ENCODE measurements around the gene SBF1.

The SBF1 gene

DNA sequence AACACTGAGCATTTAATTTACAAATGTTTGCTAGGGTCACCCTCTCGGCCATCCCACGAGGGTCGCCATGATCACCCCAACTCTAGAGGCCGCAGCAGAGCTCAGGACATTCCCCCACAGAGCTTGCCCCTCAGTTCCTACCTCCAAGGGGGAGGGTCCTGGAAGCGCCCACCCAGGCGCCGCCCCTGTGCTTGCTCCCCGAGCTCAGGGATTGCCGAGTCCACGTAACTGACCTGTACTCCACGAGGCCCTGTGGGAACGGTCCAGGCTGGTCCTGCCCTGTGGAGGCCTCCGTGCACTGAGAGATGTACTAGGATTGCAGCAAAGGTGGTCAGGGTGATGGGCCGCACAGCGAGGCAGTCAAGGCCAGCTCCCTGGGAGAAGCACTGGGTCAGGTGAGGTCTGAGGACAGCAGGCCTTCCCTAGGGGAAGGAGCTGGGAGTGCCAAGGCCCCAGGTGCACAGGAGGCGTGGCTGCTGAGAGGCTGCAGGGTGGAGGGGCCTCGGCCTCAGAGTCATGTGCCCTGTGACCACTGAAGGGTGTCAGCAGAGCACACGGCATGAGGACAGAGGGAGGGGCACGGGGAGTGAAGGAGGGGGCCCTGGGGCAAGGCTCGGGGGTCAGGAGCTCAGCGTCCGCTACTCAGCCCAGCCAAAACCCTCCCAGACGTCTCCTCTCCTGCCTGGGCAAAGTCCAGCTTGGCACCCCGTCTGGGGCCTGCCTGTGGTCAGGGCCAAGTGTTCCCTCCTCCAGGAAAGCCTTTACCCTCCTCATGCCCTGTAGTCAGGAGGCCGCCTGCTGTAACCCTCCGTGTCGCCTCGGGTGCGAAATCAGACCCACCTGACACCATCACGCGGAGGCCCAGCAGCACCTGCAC is 9.4 kb upstream of the SBF1 start:
- DNase-seq (ENCODE audit: low read depth), result no peak

DNA sequence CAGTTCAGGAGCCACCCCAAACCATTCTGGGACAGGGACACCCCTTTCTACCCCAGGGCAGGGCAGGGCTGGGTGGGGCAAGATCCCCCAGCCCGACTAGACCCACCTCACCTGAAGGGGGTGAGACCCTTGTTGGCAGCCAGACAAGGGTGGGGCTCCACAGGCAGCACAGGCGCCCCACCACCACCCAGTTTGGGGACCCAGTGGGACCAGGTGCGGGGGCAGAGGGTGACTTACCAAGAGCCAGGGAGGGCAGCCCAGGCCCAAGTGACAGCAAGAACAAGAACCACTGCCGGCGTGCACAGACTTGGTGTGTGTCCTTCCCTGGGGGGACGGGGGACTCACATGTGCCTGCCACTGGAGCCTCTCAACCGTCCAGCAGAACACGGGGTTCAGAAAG is 8.7 kb upstream of the SBF1 start:
- DNase-seq (ENCODE audit: low read depth), result no peak

DNA sequence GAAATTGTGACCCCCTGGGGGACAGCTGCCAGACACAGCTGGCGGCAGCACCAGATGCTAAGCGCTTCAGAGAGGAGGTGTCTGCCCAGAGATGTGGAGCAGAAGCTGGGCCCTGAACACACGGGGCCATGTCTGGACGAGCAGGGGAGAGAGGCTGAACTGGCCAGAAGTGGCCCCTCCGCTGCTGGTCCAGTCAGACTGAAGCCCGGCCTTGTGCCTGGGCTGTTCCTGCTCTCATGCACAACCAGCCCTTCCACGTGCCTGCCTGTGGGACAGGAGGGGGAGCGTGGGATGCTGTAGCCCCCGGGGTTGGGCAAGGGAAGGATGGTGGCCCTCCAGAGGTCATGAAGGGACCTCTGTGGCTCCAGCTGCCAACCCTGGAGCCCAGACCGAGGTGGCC is 8.3 kb upstream of the SBF1 start:
- DNase-seq (ENCODE audit: low read depth), result no peak

DNA sequence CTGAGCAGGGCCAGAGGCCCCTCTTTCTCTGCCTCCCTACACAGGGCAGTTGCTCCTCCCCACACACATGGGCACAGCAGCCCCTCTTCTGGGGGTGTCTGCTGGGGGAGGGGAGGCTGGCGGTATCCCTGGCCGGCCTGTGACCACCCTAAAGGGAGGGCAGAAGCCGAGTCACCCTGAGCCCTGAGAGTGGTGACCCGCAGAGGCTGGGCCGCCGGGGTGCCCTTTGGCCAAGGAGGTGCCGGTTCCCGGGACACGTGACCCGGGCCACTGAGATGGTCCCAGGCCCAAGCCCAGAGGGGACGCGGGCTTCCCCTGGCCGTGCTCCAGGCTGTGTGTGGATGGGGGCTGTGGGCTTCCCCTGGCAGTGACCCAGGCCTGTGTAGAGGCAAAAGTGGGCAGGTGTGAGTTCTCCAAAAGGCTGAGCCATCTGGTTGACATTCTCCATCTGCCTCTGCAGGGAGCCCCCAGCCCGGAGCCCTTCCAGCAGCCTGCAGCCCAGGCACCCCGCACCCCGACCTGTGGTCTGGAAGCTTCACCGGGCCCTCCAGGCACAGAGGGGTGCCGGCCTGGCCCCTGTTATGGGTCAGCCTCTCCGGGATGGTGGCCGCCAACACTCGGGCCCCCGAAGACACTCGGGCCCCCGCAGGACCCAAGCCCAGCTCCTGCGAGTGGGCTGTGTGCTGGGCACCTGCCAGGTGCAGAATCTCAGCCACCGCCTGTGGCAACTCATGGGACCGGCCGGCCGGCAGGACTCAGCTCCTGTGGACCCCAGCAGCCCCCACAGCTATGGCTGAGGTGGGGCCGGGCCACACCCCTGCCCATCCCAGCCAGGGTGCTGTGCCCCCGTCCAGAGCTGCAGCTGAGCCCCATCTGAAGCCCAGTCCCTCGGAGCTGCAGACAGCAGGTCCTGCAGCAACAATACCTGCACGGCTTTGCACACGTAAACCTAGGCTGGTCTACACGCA is 7.6 kb upstream of the SBF1 start:
- DNase-seq (ENCODE audit: low read depth), result no peak

DNA sequence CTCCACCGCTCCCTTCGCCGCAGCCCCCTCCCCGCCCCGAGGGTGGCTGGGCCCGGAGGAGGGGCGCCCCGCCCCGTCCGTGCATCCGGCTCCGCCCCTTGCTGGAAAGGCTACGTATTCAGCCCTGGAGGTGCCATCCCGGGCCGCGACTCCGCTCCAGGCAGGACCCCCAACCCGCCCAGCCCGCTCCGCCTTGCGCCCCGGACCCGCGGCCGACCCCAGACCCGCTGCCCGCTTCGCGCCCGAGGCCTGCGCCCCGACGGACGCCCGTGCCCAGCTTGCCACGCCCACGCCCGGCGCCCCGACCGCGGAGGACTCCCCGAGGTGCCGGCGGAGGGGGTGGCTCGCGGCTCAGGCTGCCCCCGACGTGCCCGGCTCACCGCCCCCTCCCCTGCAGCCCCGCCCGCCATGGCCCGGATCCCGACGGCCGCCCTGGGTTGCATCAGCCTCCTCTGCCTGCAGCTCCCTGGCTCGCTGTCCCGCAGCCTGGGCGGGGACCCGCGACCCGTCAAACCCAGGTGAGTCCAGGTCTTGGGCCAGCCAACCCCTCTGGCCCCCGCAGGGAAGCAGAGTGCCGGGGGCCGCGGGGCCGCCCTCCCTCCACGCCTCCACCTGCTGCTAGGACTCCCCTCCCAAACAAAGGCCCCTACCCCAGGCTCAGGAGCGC is 6.7 kb upstream of the SBF1 start, which contains the start of gene ADM2:
Gene ADM2 (plus strand): TSS at position 104 of the 667 bp plus-strand sequence. CDS start 305 bp downstream, at position 409.
- peak; percentile 41 for DNase-seq (ENCODE audit: low read depth)

DNA sequence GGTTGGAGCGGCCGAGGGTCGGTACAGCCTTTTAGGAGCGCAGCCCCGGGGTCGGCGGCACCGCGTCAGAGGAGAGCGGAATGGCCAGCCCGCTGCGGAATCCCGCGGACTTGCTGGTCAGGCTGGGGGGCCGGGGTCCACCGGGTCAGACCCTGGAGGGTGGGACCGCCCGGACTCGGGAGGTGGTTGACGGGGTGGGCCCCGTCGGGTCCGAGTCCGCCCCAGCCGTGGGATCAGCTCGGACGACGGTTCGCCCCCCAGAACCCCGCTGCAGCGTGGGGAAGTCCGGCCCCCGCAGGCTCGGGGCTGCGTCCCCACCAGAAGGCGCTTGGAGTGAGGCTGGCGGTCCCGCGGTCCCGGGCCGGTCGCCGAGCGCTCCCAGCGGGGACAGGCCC is 6.2 kb upstream of the SBF1 start:
- no peak for DNase-seq (ENCODE audit: low read depth)

DNA sequence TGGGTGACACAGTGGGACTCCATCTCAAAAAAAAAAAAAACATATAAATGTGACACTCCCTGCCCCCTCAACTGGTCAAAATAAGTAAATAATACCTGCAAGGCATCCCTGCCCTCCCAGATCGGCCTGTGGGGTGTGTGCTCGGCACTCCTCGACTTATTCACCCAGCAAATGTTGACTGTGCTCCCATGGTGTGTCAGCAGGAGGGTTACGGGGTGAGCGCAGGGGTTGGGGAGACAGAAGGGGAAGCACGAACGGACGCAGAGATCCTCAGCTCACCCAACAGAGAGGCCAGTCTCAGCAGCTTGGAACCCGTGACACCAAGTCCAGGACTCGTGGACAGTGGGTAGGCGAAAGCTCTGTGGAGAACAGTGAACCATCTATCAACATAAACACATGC is 4.9 kb upstream of the SBF1 start:
- no peak for DNase-seq (ENCODE audit: low read depth)

DNA sequence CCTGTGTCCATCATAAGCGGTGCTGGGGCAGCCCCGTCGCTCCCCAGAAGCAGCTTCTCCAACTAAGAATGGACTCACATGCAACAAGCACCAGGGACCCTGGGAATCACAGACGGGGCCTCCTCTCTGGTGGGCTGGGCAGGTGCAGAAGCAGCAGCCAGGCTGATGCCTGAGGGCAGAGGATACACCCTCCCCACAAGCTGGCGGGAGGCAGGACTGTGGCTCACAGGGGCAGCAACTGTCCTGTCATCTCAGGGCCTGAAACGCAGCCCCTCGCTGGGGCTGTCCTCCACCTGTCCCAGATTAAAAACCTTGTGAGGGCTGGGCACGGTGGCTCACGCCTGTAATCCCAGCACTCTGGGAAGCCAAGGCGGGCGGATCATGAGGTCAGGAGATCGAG is 3.1 kb upstream of the SBF1 start:
- no peak for DNase-seq (ENCODE audit: low read depth)

DNA sequence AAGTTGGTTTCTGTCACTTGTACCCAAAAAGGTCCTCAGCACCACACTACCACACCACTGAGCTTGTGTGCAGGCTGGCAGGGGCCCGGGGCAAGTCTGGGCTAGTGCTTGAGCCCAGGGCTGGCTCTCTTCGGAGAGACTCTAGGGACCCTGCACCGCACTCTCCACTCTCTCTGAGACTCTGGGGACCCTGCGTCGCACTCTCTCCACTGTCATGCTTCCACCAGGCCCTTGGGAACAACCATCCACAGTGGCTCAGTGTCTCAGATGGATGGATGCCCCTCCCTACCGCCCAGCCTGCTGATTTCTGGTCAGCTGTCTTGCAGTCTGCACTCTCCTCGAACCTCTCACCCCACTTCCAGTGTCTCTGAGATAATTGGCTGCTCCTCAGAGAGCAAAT is 2.0 kb upstream of the SBF1 start:
- DNase-seq (ENCODE audit: low read depth), result no peak

DNA sequence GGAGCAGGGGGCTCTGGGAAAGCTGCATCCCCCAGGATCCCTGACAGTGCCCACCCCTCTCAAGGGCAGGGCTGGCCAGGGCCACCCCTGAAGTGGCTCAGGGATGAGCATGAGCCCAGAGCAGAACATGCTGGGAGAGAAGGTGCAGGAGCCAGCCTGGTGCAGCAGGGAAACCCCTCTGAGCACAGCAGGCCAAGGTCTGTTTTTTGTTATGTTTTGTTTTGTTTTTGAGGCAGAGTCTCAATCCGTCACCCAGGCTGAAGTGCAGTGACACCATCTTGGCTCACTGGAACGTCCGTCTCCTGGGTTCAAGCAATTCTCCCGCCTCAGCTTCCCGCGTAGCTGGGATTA is 792 bp upstream of the SBF1 start:
- DNase-seq (ENCODE audit: low read depth), result no peak

DNA sequence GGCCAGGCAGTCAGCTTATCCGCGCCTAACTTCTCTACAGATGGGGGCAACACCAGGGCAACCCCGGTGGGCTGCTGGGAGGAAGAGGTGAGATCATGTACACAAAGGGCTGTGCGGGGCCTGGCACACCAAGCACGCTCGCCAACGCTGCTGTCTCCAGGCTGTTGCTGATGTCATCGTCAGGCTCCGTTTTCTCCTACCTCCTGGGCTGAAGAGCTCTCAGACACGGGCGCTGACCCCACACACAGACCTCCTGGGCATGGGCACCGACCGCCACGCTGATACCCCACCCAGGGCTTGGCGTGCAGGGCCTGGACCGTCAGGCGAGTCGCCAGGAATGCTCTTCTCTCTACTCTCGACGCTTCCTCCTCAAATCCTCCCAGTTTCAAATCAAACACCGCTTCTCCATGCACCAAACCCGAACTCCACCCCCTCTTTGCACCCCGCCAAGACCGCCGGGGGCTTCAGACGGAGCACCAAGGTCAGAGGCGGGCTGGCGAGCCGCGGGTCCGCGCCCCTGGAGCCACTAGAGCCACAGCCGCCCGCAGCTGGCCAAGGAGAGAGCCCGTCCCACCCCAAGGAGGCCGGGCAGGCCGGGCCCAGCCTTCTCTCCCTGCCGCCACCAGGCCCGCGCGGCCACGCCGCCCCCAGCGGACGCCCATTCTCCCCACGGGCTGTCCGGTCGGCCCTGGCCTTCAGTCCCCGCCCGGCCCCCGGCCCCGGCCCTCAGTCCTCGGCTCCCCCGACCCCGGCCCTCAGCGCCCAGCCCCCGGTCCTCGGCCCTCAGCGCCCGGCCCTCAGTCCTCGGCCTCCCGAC is 772 bp downstream of the SBF1 start:
- no peak for DNase-seq (ENCODE audit: low read depth)

DNA sequence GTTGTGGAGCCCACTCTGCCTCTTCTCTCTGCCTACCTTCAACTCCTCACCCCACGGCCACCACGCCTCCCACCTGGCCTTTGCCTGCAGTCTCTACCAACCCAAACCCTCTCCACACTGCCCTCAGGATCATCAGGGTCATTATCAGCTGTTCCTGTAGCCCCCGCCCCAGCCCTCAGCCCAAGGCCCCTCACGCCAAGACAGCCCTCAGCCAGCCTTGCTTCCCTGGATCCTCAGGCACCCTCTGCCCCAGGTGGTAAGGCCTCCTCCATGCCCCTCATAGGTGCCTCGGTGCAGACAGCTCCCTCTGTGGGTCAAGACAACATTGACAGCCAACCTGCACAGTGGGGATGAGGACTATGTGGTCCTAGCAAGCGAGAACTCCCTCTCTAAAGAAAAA is 1.7 kb downstream of the SBF1 start:
- DNase-seq (ENCODE audit: low read depth), result no peak

DNA sequence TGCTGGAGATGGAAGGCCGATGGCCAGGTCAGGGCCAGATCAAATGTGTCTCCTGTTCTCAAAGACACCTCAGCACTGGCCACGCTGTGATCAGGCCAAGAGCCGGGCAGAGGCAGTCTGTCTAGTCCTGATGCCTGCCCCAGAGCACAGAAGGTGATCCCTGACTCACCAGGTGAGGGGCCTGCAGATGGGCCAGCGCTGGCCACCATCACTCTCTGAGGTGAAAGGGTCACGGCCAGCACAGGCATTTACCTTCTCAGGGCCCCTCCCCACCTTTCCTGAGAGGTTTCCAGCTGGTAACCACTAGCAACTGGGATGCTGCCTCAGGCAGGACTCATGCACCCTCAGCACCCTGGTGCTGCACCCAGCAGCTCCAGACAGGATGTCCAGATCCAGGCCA is 2.9 kb downstream of the SBF1 start:
- no peak for DNase-seq (ENCODE audit: low read depth)

DNA sequence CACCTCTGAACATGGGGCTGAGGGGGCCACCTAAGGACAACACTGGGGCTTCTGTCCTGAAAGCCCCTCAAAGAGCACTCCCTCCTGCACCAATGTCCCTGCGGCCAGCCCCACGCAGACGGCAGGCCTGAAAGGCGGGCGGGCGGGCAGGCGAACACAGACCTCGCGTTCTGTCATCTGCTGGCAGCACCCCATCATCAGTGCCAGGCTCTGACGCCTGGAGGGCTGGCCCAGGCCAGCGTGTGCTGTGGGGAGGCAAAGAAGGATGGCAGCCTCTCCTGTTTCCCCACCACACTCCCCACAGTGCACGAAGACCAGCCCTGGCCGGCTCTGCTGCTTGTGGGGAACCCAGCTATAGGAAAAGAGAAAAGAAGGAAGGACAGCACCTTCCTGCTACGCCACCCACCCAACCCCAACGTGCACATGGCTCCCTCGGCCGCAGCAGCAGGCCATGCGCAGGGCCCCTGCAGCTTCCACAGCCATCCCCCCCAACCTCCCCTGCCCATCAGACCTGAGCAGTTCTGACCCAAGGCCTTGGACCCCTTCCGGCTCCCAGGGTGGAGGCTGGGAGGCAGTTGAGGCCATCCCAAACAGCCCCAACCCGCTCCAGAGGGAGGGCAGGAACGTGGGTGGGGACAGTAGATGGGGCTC is 3.5 kb downstream of the SBF1 start:
- DNase-seq (ENCODE audit: low read depth), result no peak

DNA sequence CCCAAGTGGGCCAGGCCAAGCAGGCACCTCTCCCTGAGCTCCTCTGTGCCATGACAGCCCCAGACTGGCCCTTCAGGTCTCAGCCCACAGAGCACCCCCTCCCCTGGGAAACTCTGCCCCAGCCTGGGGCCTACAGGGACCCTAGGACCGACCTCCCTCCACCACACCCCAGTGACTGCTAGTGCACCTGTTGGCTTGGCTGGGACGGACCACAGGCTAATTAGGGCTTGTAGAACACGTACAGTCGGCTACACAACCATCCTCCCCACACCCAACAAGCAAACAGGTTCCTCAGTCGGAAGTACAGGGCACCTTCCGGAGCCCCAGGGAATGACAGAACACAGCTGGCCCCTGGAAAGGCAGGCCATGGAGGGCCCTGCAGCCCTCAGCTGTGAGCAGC is 4.3 kb downstream of the SBF1 start:
- DNase-seq (ENCODE audit: low read depth), result no peak

DNA sequence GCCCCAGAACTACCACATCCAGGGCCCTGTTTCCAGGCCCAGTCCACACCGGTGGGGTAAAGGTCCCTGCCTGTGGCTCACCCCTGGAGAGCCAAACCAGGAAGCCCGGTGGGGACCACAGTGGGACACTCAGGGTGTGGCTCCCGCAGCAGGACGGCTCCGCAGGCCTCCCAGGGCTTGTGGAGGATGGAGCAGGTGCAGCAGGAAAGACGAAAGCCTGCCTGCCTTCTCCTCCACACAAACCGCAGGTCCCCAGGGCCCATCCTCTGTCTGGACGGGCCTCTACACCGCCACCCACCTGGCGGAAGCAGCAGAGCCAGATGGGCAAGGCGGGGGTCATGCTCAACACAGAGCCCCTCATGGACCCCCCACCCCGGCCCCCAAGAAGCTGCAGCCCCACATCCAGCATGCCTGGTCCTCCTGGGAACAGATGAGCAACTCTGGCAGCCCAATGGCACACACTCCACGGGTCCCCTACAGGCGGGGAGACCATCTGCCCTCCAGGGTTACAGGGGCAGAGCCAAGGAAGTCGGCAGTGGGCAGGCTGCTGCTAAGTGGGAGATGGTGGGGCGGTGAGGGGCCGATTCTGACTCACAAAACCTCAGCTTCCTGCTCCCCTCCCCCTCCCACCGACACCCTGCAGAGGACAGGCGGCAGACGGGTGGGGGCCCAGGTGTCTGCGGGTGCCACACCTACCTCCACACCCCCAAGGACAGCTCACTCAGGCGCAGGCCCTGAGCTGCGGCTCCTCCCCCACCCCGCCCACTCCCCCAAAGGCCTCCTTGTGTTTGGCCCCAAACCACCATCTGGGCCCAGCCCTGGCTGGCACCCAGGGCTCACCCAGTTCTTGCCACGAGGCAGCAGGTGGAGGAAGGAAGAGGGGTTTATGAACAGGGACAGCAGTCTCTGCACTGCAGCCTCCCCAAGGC is 5.2 kb downstream of the SBF1 start:
- peak; percentile 95 for DNase-seq (ENCODE audit: low read depth)

DNA sequence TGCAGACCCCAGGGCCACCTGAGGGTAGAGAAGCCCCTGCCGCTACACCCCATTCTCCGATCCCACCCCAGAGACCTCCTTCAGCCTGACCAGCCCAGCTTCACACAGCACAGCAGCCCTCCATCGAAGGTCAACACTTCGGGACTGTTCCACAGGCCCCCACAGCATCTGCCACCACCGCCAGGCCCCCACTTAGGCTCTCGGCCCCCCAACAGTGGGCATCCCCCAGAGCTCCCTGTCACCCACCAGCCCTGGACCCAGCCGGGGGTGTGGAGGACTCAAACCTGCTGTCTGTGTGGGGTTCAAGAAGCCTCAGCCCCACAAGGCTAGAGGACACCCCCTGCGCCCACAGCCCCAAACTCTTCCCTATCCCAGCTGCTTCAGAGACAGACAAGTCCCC is 6.2 kb downstream of the SBF1 start:
- DNase-seq (ENCODE audit: low read depth), result no peak

DNA sequence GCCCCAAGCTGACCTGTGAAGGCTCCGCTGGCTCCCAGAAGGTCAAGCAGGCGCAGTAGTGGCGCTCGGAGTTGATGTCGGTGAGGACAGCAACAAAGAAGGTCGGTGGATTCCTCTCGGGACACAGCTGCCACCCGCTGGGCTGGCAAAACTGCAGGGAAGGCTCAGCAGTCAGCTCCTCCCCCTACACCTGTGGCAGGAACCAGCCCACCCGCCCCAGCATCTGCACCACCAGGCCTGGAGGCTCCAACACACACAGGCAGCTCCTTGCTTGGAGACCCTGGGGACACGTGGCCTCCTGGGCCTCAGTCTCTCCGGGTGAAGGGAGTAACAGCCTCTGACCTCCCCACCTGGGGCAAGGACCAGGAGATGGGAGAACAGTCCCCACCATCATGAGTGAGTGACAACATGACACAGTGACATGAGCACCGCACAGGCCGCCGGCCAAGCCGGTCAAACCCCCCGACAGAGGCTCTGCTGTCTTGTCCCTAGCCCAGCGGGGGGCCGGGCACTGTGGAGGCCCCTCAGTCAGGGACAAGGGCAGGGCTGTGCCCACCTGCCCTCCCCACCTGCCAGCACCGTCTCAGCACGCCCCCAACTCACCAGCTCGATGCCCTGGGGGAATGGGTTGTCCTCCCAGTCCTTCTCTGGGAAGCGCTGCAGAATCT is 6.9 kb downstream of the SBF1 start:
- no peak for DNase-seq (ENCODE audit: low read depth)

DNA sequence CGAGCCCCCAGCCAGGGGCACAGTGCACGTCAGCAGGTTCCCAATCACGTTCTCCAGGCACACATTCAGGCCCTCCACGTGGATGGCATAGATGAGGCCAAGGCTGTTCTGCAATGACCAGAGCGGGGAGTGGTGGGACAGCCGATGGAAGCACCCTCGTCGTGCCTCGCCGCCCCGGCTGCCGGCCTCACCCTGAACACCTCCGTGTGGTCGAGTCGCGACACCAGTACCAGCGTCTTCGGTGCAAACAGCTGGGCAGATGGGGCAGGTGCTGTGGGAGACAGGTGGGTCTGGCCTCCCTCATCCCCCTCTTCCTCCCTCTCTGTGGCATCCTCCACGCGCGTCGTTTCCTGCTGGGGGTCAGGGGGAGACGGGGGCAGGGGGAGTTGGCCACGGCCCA is 7.5 kb downstream of the SBF1 start:
- no peak for DNase-seq (ENCODE audit: low read depth)
